Measurements from ENCODE around the gene XRN1.
"Not testable (repeated sequence)": the region's sequence is repeated elsewhere in the genome, so short reads cannot be mapped to it uniquely, and the experiment has no call there.

XRN1 gene, protein sequence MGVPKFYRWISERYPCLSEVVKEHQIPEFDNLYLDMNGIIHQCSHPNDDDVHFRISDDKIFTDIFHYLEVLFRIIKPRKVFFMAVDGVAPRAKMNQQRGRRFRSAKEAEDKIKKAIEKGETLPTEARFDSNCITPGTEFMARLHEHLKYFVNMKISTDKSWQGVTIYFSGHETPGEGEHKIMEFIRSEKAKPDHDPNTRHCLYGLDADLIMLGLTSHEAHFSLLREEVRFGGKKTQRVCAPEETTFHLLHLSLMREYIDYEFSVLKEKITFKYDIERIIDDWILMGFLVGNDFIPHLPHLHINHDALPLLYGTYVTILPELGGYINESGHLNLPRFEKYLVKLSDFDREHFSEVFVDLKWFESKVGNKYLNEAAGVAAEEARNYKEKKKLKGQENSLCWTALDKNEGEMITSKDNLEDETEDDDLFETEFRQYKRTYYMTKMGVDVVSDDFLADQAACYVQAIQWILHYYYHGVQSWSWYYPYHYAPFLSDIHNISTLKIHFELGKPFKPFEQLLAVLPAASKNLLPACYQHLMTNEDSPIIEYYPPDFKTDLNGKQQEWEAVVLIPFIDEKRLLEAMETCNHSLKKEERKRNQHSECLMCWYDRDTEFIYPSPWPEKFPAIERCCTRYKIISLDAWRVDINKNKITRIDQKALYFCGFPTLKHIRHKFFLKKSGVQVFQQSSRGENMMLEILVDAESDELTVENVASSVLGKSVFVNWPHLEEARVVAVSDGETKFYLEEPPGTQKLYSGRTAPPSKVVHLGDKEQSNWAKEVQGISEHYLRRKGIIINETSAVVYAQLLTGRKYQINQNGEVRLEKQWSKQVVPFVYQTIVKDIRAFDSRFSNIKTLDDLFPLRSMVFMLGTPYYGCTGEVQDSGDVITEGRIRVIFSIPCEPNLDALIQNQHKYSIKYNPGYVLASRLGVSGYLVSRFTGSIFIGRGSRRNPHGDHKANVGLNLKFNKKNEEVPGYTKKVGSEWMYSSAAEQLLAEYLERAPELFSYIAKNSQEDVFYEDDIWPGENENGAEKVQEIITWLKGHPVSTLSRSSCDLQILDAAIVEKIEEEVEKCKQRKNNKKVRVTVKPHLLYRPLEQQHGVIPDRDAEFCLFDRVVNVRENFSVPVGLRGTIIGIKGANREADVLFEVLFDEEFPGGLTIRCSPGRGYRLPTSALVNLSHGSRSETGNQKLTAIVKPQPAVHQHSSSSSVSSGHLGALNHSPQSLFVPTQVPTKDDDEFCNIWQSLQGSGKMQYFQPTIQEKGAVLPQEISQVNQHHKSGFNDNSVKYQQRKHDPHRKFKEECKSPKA (N-terminal part only)

DNA sequence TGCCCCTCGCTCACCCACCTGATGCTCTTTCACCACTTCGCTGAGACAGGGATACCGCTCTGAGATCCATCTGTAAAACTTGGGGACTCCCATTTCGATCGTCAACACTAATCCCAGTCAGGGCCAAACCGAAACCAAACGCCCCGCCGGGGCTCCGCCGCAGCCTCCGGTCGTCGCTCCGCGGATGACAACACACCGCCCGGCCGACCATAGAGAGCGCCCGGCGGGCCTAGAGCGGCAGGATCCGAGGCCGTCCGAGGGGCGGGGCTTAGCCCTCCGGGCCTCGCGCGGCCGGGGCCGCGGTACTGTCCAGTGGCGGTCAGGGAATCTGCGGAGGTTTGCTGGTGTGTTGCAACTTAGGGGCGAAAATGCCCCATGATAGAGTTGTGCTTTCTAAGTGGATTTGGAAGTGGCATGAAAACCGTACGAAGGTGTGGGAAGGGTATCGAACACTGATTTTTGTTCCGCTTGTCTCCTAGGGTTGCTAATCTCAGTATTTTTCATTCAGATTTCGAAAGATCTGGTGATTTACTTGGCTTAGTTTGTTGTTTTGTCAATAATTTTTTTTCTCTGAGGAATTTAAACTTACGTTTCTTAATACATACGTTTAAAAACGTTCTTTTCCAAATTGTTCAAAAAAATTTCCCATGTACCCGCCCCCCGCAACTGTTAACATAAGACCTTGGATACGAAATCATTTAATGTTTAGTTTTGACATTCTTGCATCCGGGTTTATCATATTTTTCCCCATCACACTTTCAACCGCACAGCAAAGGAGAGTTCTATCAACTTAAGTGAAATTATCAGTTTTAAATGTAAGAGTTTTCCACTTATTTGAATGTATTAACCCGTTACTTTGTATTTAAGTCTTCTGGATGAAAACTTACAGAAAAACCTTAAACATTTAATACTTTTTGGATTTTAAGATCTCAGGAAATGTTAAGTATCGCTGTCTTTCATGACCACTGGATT is at the start of gene XRN1:
Gene XRN1, minus strand, starts transcription at position 186 of the 972 bp plus-strand sequence. Its CDS starts 93 bp downstream, at position 93.
- peak; percentile 23 to 93 (median 78) for DNase-seq

DNA sequence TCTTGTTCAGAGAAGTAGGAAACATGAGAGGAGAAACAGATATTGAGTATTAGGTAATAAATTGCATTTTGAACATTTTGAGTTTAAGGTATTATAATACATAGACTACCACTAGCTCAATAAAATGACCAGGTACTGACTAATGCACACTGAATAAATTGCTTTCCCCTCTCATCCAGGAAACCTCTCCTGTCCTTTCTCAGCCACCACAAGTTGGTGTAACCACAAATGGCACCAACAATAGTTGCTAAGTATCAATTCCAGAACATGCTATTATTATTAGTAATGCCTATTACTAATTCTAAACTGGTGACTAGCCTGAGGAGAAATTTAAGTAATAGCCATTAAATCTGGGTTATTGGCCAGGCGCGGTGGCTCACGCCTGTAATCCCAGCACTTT is 47.3 kb upstream of the XRN1 start:
- DNase-seq: no peak

DNA sequence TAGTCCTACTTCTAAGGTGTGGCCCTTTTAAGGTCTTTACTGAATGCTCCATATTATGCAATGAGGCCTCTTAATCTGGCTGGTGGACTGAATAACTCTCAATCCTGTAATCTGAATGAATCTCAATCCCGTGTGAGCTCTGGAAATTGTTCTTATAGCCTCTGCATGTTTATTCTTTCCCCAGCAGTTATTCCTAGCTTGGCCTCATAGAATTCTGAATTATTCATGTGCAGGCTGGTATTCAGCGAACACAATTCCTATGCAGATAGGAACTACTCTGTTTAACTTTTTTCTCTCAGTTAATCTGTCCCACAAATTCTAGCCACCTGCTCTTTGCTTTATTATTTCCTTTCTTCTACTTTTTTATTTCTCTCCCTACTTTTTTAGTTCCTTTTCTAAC is 44.3 kb upstream of the XRN1 start:
- DNase-seq: no peak

DNA sequence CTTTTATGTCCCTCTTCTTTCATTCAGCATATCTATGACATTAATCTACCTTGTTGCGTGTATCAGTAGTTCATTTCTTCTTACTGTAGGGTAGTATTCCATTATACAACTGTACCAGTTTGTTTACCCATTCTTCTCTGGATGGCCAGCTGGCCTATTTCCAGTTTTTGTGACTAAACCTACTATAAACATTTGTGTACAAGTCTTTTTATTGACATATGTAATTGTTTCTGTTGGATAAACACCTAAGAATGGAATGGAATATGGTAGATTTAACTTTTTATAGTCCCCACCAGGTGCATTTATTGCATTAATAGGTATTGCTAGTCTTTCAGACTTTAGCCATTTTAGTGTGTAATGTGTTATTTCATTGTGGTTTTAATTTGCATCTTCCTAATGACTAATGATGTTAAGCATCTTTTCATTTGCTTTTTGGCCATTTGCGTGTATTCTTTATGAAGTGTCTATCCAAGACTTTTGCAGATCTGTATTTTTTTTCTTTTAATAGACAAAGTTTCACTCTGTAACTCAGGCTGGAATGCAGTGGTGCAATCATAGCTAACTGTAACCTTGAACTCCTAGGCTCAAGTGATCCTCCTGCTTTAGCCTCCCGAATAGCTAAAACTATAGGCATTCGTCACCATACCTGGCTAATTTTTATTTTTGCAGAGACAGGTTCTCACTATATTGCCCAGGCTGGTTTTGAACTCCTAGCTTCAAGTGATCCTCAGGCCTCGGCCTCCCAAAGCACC is 41.9 kb upstream of the XRN1 start:
- DNase-seq: no peak

DNA sequence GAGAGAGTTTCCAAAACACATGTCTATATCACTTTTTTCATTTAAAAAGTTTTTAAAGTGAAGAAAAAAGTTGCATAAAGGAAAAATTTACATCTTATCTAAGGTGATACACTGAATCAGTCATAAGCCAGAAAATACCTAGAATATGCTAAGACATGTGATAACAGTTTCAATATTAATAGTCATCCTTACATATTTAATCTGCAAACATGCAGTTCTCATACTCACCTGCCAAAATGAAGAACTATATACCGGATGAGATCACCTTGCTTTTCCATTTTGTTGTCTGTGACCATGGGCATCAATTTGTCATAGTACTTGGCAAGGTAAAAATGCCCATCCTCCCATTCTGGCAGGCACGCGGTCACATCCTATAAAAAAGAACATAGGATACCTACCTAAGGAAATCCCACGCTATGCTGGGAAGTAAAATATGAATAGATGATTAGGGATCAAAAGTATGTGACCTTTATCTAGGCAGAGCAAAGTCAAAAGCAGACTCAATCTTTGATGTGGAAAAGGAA is 37.1 kb upstream of the XRN1 start:
- no peak for DNase-seq

DNA sequence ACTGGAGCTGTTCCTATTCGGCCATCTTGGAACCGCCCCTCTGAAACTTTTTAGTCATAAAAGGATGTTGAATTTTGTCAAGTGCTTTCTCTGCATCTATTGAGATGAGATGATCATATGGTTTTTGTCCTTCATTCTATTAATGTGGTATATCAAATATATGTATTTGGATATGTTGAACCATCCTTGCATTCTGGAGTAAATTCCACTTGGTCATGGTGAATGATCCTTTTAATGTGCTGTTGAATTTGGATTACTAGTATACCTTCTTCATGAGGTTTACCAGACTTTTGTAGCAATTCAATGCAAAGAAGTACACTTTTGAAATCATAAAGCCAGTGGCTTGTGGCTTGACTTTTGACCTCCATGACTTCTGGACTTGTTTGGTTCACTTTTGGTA is 33.4 kb upstream of the XRN1 start:
- DNase-seq: no peak

DNA sequence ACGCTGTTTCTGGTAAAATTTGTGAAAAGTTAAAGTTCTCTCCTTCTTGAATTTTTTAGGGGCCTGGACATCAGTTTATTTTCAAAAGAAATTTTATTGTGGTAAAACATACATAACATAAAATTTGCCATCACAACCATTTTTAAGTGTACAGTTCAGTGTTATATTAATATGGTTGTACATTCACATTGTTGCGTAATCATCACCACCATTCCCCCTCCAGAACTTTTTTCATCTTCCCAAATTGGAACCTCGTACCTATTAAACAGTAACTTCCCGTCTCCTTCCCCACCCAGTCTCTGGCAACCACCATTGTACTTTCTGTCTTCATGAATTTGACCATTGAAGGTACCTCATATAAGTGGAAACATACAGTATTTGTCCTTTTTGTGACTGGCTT is 23.0 kb upstream of the XRN1 start:
- no peak for DNase-seq

DNA sequence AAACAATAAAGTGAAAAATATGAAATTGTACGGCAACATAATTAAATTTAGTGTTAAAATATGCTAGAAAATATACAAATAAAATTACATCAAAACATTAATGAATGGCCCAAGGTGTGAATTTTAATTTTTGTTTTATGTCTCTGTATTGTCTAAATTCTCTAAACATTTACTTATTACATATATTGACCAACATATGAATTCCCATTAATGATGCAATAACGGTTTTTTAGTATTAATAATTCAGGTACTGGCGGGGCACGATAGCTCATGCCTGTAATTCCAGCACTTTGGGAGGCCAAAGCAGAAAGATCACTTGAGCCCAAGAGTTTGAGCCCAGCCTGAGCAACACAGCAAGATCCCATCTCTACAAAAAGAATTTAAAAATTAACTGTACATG is 20.6 kb upstream of the XRN1 start:
- no peak for DNase-seq

DNA sequence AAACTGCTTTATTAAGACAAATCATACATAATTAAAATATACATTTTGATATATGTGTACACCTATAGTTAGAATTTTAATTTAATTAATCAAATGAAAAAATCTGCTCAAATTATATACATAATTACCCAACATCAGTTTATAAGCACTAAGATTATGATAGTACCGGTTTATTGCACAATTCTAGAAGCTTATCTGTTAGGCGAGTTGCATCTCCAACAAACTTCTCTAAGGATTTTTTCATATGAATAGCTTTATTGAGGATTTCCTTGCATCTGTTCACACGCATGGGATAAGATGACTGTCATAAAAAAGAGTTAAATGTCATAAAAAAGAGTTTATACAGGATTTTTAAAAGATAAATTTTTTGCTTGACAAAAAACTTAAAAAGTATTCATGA is 19.9 kb upstream of the XRN1 start:
- DNase-seq: no peak

DNA sequence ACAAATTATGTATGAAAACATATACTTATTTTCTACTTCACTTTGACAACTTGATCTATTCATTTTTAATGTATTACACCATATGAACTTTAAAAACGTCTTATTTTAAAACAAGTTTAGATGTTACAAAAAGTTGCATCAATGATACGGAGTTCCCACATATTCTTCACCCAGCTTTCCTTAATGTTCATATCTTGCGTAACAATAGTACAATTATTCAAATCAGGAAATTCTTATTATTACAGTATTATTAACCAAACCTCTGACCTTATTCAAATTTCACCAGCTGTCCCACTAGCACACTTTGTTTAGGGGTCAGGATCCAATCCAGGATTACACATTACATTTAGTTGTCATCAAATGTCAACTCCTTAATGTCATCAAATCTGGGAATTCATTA is 12.9 kb upstream of the XRN1 start:
- no peak for DNase-seq

DNA sequence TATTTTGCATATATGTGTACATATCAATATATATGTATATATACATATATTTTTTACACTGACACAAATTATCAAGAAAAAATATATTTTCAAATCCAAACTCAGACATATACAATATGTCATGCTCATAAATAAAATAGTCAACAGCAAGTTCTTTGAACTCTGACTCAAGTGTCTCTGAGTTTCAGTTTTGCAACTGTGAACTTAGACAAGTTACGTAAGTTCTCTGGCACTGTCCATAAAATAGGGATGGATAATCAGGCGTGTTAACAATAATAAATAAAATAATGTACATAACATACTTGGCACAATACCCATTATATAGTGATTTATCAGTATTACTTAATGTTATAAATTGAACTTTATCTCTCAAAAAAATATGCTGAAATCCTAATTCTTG is 12.1 kb upstream of the XRN1 start:
- no peak for DNase-seq

DNA sequence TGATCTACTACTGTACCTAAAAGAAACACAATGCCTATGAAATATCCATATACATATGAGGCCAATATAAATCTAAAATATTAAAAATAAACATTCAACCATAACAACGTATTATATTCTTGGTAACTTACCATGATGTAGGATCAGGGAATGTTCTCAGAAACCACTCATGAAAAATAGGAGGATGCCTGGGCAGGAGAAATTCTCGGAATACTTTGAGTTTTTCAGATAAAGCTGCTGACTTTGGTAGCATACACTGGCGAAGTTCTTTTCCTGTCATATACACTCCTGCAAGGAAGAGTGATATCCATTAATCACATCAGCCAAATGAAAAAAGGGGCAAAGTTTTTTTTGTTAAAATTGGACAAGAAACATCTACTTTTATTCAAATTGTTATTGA is 11.3 kb upstream of the XRN1 start:
- no peak for DNase-seq

DNA sequence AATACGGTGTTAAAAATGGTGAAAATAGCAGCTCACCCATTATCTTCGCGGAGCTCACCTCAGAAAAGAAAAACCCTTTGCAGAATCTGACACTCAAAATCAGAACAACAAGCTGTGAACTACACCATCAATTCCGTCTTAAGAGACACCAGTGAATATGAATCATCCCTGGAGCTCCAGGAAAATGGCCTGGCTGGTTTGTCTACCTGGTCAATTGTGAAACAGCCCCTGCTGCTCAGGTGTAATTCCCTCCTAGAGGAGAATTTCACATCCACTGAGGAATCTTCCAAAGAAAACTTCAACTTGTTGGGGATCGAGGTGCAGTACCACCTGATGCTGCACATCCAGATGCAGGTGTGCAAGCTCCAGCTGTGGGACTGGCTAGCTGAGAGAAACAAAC is 3.0 kb upstream of the XRN1 start:
- no peak for DNase-seq

DNA sequence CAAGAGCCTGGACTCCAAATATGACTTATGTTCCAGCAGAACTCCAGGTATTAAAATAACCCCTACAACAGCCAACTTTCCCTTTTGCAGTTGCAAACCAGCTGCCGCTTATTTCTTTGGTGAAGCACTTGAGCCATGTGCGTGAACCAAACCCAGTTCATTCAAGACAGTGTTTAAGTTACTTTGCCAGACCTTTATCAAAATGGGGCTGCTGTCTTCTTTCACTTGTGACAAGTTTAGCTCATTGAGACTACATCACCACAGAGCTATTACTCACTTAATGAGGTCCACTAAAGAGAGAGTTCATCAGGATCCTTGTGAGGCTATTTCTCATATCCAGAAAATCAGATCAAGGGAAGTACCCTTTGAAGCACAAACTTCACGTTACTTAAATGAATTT is 2.4 kb upstream of the XRN1 start:
- no peak for DNase-seq

DNA sequence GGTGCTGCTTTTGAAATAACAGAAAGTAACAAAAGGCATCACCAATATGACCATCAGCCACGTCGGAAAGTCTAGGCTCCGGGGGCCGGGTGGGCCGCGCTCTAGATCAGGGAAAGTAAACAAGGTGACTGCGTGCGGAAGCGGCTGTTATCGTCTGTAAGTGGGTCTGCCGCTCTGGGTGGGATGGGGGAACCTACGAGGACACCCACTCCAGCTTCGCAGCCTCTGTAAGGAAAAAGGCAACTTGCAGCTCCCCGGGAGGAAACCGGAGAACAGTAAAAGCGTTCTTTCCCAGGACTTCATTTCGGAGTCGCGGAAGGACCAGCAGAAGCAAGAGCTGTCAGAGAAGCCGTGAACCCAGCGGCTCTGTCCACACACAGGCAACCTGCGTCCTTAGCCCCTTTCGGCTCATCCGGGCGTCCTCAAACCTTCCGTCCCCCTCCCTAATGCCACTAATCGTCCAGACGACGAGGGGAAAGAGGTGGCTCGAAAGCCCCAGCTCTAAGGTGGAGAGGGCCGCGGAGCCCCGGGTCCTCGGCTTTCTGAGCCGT is 461 bp downstream of the XRN1 start:
- DNase-seq: peak in 36 of 56 donors; percentile 3 to 71 (median 42)

DNA sequence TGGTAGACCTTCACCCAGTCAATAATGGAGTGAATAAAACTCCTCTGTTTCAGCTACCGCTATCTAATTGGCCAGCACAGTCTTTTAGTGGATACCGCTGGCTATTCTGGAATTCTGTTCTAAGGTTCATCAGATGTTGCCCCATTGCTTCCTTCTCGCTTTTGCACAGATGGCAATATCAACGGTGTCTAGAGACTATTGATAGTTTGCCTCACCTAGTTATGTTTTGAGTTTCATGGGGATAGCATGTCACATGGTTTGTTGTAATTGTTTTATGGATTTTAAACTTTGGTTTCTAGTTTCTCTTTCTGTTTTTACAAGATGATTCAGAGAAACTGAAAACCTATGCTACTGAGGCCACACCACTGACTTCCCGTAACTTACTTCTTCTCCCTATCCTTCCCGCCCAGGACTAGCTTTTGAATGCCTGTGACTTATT is 2.0 kb downstream of the XRN1 start:
- DNase-seq: no peak

DNA sequence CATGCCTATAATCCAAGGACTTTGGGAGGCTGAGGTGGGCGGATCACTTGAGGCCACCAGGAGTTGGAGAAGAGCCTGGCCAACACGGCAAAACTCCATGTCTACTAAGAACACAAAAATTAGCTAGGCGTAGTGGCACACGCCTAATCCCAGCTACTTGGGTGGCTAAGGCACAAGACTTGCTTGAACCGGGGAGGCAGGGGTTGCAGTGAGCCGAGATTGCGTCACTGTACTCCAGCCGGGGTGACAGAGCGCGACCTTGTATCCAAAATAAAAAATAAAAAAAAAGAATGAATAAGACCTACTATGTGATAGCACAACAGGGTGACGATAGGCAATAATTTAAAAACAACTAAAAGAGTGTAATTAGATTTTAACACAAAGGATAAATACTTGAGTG is 3.5 kb downstream of the XRN1 start:
- DNase-seq: no peak

DNA sequence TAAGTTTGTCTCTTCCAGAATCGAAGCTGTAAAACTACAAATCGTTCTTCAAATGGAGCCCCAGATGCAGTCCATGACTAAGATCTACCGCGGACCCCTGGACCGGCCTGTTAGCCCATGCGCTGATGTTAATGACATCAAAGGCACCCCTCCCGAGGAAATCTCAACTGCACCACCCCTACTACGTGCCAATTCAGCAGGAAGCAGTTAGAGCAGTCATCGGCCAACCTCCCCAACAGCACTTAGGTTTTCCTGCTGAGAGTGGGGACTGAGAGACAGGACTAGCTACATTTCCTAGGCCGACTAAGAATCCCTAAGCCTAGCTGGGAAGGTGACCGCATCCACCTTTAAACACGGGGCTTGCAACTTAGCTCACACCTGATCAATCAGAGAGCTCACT is 4.8 kb downstream of the XRN1 start:
- not testable (repeated sequence) for DNase-seq
